ENCODE data around the gene CASZ1. TPM values are rescaled to one million over a fixed set of nuclear protein-coding genes. Genes with fewer than 3 reads are reported as not detected.

The CASZ1 gene
- total RNA-seq, 1 donor from 2014 or later: 6.9 TPM

DNA sequence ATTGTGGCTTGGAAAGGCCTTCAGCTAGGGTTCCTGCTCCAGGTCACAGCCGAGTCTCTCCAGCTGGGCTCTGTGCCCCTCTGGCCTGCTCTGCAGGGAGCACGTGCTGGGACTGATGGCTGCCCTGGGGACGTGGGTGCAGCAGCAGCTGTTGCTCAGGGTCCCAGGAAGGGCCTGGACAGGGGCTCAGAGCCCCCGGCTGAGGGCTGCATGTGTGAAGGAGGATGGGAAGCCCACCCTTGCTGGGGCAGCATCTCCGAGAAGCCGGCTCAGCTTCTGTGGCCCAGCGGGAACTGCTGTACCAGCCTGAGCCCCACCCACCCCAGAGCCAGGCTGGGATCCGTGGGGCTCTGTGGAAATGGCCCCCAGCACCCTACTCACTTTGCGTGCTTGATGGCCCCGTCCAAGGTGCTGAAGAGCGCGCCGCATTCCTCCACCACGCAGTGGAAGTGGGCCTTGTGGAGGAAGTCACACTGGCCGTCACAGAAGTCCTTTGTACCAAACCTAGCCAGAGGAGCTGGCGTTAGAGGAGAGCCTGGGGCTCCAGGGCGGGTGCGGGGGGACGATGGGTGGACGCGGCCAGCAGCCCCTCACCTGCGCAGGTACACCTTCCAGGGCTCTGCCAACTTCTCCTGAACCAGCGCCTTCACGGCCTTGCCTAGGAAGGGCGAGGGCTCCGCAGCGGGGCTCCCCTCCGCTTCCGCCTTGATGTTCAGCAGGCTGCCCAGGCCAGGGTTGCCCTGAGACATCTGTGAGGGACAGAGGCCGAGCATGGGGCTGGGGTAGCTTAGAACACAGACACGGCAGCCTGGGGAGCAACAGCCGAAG is 147.5 kb downstream of the CASZ1 start:
- intact Hi-C loops (cut with micrococcal nuclease): no loop called here
- no peaks in the 10 kb centered on the region for H3K36me3 Mint-ChIP-seq (ENCODE audit: low read depth)
- H3K27ac Mint-ChIP-seq: no peak overlapping the region
- DNase-seq: no peak
- no peaks in the 10 kb centered on the region for H3K27me3 Mint-ChIP-seq
- no peaks in the 10 kb centered on the region for H3K9me3 Mint-ChIP-seq
- H3K4me1 Mint-ChIP-seq: no peaks in the 10 kb centered on the region
- no peak overlapping the region for H3K4me3 Mint-ChIP-seq

DNA sequence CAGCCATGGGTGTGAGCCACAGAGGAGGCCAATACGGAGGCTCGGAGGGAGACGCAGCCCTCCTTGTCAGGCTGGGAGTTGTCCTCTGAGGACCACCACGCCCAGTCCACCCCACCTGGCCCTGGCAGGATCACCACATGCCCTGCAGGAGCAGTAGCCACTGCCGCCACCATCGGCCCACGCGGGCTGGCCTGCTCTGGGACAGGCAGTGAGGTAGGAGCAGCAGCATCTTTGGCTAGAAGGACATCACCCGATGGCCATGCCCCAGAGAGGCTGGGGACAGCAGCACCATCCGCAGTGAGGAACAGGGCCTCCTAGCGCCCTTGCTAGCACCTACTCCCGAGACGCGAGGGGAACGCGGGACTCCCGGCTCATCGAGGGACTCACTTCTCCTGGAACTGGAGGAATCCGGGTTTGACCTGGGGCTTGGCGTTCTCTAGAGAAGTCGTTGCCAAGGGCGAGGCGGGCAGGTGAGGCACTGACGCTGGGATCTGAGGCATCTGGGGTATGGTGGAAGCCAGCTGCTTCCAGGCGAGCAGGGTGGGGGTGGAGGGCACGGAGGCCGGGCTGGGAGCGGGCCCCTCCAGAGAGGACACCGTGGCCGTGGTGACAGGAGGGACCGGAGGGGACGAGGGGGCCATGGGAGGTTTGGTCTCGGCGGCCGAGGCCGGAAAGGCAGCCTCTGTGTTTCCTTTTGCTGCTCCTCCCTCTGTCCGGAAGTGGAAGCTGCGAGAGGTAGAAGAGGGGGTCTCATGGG is 148.9 kb downstream of the CASZ1 start:
- Mint-ChIP-seq H3K27ac (no peak overlapping the region), H3K36me3 (ENCODE audit: low read depth) (no peaks in the 10 kb centered on the region), H3K4me3 (no peak overlapping the region), H3K9me3 (no peaks in the 10 kb centered on the region), H3K27me3 (no peaks in the 10 kb centered on the region), H3K4me1 (no peaks in the 10 kb centered on the region)
- DNase-seq: no peak
- intact Hi-C loops (cut with micrococcal nuclease): no loop called here

DNA sequence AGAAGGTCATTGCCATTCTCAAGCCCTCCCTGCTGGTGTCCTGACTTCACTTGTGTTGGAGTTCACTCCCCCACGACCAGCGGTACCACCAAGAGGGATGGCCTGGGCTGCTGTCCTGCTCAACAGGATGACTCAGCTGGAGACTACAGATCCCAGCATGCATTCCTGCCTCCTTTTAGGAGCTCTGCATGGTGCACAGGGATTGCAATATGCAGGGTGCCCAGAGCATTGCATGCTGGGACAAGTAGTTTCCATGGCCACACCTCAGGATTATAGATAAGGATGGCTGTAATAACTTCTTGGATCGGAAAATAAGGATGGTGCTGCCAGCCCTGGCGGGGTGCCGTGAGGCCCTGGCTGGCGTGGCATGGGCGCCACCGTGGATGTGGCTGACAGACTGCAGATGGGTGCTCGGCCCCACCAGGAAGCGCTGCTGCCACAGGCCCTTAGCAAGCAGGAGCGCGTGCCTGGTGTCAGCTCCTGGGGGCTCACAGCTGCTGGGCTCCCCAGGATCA is 150.0 kb downstream of the CASZ1 start:
- H3K9me3 Mint-ChIP-seq: no peaks in the 10 kb centered on the region
- intact Hi-C loops (cut with micrococcal nuclease): no loop called here
- H3K4me1 Mint-ChIP-seq: no peaks in the 10 kb centered on the region
- DNase-seq: no peak
- H3K27me3 Mint-ChIP-seq: no peaks in the 10 kb centered on the region
- H3K4me3 Mint-ChIP-seq: no peak overlapping the region
- H3K36me3 Mint-ChIP-seq (ENCODE audit: low read depth): no peaks in the 10 kb centered on the region
- no peak overlapping the region for H3K27ac Mint-ChIP-seq

DNA sequence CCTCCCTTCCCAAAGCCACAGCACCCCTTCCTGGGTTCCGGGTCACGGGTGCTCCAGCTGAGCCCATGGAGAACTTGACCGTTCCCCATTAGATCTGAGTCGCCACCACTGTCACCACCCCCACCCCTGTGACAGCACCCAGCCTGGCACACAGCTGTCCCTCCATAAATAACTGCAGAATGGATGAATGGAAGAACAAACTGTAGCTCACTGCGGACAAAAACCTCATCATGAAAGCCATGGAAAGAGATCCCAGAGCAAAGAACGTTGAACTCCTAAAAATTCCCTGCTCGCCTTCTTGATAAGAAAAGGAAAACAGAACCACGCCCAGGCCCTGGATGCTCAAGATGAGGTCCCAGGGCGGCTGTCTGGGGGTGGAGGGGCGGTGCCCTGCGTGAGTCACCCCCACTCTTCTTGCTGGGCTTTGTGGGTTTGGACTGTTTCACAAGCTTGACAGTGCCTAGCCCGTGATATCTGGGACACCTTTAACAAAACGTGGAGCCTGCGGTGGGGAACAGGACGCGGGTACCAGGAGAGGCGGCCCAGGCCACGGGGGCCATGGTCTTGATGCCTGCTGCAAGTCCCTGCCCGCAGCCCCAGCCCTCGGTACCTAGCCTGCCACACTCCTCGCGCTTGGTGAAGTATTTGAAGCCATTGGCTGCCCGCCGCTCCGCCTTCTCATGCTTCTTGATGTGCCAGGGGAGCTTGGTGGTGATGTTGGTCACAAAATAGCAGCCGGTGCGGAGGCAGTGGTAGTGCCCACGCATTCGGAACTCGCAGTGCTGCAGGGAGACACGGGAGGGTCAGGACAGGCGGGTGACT is 151.9 kb downstream of the CASZ1 start:
- no peaks in the 10 kb centered on the region for H3K4me1 Mint-ChIP-seq
- no peak for DNase-seq
- no peak overlapping the region for H3K4me3 Mint-ChIP-seq
- H3K36me3 Mint-ChIP-seq (ENCODE audit: low read depth): no peaks in the 10 kb centered on the region
- no peaks in the 10 kb centered on the region for H3K9me3 Mint-ChIP-seq
- intact Hi-C loops (cut with micrococcal nuclease): no loop called here
- H3K27ac Mint-ChIP-seq: no peak overlapping the region
- H3K27me3 Mint-ChIP-seq: no peaks in the 10 kb centered on the region

DNA sequence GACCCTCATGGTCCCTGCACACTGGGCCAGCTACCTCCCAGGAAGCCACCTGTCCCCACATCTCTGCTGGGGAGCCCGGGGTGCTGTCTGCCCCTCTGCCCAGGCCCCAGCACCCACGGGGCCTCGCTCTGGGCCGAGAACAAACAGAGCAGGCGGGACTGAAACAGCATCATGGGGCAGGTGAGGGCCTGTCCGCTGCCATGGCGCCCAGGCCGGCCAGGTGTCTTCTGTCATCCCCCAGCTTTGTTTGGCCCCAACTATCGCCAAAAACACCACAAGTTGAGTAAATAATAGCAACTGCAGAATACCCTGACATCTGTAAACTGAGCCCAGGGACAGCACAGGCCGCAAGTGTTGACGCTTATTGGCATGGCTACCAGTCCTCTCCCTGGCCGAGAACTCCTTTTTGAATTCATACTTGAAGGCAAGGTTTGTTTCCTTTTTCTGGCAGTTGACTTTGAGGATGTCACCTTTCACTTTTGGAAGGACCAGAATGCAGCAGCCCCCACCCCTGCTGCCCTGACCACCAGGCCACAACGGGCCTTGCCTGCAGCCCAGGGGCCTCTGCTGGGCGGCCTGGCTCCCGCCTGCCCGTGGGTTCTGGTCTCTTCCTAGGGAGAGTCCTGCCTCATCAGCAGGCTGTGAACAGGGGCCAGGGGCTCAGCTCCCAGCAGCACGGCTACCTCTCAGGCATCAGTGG is 152.7 kb downstream of the CASZ1 start:
- H3K4me1 Mint-ChIP-seq: no peaks in the 10 kb centered on the region

DNA sequence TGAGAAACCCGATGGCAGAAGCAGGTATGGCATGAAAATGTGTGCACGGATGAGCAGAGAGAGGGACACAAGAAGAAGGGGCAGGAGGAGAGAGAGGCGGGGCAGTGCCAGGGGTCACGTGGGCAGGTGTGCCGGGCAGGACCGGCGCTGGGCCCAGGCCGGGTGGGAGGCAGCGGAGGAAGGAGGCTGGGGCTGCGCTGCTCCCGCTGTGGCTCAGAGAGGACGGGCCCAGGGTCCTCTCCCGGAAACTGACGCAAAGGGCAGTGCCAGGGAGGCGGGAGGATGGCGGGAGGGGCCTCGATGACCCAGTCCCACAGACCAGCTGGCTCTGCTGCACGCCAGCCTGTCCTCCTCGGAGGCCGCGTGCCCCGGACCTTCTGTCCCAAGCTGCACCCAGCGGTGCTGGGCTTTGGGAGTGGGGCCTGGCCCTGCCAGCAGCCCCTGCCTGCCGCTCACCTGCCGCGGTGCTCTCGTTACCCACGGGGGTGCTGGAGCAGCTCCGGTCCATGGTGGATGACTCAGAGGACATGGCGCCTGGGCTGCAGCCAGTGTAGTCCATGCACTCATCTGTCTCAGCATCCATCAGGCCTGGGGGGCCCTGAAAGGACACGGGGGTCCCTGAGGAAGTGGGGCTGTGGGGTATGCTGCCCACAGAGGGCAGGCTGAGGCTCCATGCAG is 153.9 kb downstream of the CASZ1 start:
- Mint-ChIP-seq H3K4me3 (no peak overlapping the region), H3K9me3 (no peaks in the 10 kb centered on the region), H3K27me3 (peaks cover 4% of the 10 kb centered on the region), H3K27ac (no peak overlapping the region), H3K36me3 (ENCODE audit: low read depth) (no peaks in the 10 kb centered on the region), H3K4me1 (no peaks in the 10 kb centered on the region)
- DNase-seq: no peak
- intact Hi-C loops (cut with micrococcal nuclease): no loop called here

More for the DNA sequence above, 152.7 kb downstream of the CASZ1 start:
- intact Hi-C loops (cut with micrococcal nuclease): no loop called here
- Mint-ChIP-seq H3K36me3 (ENCODE audit: low read depth) (no peaks in the 10 kb centered on the region), H3K27me3 (no peaks in the 10 kb centered on the region), H3K27ac (no peak overlapping the region), H3K9me3 (no peaks in the 10 kb centered on the region), H3K4me3 (no peak overlapping the region)
- DNase-seq: no peak

DNA sequence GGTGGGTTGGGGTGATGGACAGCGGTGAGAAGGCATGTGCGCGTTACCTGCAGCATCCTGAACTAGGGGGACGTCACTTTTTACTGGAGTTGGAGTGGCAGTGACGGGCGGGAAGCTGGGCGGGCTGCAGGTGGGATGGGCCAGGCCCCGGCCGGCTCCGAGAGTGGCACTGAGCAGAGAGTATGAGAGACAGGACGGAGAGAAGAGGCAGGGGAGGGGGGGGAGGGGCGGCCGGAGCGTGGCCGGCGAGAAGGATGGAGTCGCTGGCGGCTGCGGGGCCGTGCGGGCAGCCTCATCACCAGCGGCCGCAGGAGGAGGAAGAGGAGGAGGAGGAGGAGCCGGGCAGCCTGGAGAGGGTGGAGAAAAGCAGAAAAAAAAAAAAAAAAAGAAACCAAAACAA is 154.5 kb downstream of the CASZ1 start:
- Mint-ChIP-seq H3K27ac (no peak overlapping the region), H3K9me3 (no peaks in the 10 kb centered on the region), H3K4me1 (no peaks in the 10 kb centered on the region), H3K36me3 (ENCODE audit: low read depth) (no peaks in the 10 kb centered on the region), H3K27me3 (peaks cover 8% of the 10 kb centered on the region), H3K4me3 (no peak overlapping the region)
- intact Hi-C loops (cut with micrococcal nuclease): no loop called here
- DNase-seq: no peak

DNA sequence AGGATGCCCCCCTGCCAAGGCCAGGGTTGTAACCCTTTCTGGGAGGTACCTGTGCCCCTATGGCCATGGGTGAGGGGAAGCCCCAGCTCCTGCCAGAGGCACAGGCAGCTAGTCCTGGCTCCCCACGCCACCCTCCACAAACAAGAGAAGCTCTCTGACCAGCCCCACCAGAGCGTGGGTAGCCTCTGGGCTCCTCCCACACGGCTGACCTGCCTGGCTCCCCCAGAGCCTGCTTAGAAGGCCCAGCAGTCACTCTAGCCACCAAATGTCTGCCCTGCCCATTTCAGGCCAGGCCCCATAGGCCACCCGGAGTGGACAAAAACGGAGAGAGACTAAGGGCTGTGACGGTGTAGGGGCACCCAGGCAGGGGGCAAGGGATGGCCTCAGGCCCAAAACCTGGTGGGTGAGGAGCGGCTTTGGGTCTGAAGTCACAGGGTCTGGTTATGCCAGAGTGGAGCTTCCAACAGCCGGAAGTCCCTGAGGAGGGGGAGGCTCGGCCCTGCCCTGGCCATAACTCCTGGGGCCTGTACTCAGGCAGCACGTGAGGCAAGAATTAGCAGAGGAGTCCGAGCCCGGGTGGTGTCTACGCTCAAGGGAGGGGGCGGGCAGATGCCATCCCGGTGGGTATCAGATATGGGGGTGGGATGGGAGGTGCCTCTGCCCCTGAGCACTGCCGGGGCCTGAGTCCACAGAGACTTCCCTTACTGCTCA is 155.4 kb downstream of the CASZ1 start:
- Mint-ChIP-seq H3K4me3 (no peak overlapping the region), H3K27ac (no peak overlapping the region), H3K9me3 (no peaks in the 10 kb centered on the region), H3K4me1 (no peaks in the 10 kb centered on the region), H3K36me3 (ENCODE audit: low read depth) (no peaks in the 10 kb centered on the region), H3K27me3 (peaks cover 8% of the 10 kb centered on the region)
- DNase-seq: no peak
- intact Hi-C loops (cut with micrococcal nuclease): no loop called here

DNA sequence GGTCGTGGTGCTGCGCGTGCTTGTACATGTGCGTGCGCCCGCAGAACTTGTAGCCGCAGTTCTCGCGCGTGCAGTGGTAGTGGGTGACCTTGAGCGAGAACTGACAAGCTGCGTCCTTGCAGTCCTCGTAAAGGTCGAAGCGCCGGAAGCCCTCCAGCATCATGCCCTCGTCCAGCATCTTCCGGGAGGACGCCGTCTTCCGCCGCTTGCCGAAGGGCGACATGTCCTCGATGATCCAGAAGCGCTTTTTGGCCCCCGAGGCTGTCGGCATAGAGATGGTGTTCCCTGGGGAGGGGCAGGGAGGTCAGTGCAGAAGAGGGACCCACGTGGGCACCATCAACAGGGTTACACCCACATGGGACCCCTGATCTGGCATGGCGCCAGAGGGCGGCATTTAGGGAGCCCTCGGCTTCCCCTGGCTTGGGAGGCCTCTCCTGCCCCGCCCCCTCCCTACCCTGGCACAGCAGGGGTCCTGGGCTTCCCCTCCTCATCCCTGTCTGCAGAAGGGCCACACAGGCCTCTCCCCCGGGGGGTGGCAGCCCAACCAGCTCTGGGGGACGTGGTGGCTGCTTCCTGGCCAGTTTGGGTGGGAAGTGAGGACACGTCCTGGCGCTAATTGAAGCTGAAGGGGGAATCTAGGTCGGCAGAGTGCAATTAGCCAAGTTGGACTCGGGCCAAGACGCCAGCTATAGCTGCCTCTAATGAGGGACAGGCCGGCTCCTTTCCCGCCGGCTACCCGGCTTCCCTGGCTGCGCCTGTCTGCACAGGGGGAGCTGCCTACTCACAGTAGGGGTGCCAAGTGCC is 156.5 kb downstream of the CASZ1 start:
- H3K4me1 Mint-ChIP-seq: no peaks in the 10 kb centered on the region
- peaks cover 8% of the 10 kb centered on the region for H3K27me3 Mint-ChIP-seq
- no peak overlapping the region for H3K27ac Mint-ChIP-seq
- DNase-seq: no peak
- no peak overlapping the region for H3K4me3 Mint-ChIP-seq
- H3K36me3 Mint-ChIP-seq (ENCODE audit: low read depth): no peaks in the 10 kb centered on the region
- no peaks in the 10 kb centered on the region for H3K9me3 Mint-ChIP-seq
- intact Hi-C loops (cut with micrococcal nuclease): loop anchor here (10.0 kb wide), 1 partner anchor 125 kb away; no protein-coding TSS in a partner anchor

DNA sequence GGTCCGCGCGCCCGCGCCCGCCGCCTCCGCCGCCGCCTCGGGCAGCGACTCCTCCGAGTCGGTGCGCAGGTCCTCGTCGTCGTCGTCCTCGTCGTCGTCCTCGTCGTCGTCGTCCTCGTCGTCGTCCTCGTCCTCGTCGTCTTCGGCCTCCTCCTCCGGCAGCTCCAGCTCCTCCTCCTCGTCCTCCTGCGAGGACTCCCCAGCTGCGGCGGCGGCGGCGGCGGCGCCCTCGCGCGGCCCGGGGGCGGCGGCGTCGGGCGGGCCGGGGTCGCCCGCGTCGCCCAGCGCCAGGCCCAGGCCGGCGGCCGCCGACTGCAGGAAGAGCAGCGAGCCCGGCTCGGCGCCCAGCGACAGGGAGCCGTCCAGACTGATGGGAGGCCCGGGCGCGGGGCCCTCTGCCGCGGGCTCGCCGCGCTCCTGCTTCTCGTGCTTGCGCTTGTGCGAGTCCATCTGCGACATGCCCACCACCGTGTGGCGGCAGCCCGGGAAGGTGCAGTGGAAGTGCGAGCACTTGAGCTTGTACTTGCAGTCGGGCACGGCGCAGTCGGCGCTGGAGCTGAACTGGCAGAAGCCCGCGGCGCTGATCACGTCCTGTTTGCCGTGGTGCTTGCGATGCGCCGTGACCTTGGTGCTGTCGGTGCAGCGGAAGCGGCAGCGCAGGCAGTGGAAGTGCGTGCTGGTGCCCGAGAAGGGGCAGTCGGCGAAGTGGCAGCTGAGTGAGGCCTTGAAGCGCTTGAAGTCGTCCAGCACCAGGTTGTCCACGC is 157.3 kb downstream of the CASZ1 start:
- H3K4me1 Mint-ChIP-seq: no peaks in the 10 kb centered on the region
- intact Hi-C loops (cut with micrococcal nuclease): loop anchor here (10.0 kb wide), 1 partner anchor 124 kb away; no protein-coding TSS in a partner anchor
- no peak for DNase-seq
- H3K9me3 Mint-ChIP-seq: no peaks in the 10 kb centered on the region
- H3K4me3 Mint-ChIP-seq: no peak overlapping the region
- H3K27ac Mint-ChIP-seq: no peak overlapping the region
- H3K36me3 Mint-ChIP-seq (ENCODE audit: low read depth): no peaks in the 10 kb centered on the region
- H3K27me3 Mint-ChIP-seq: peaks cover 8% of the 10 kb centered on the region

DNA sequence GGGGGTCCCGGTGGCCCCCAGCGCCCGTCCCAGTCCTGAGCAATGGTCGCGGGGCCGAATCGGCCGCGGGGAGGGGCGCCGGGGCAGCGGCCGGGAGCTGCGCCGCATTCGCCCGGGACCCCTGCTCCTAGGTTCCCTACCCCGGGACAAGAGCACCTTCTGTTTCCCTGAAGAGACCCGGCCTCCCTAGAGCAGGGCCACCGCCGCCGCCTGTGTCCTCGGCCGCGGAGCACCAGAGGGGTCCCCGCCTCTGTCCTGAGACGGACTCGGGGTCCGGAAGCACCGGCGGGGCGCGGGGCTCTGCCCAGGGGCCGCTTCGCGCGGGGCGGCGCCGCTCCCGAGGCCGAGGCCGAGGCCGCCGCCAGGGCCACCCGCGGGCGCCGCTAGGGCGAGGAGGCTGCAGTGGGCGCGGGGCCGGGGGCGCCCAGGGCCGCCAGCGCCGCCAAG is 157.9 kb downstream of the CASZ1 start:
- DNase-seq: no peak
- Mint-ChIP-seq H3K9me3 (no peaks in the 10 kb centered on the region), H3K36me3 (ENCODE audit: low read depth) (no peaks in the 10 kb centered on the region), H3K27ac (no peak overlapping the region), H3K4me3 (no peak overlapping the region), H3K27me3 (peaks cover 8% of the 10 kb centered on the region), H3K4me1 (no peaks in the 10 kb centered on the region)
- intact Hi-C loops (cut with micrococcal nuclease): loop anchor here (10.0 kb wide), 1 partner anchor 124 kb away; no protein-coding TSS in a partner anchor

All from activated CD4-positive, alpha-beta T cell treated with anti-CD3 and anti-CD28 coated beads, Interleukin-2, amount 10 ng/mL, durations not matched to agents 24 days and 14 days (primary cell).